Smooth muscle cell of the brain vasculature (primary cell): ENCODE results near the gene PPDPF.

Source experiments
- DNase-seq: peaks from one replicate; pipeline ENCODE4 v3.0.0-alpha.2; 2012; ENCODE audit warnings: low read depth, low spot score

Gene PPDPF

DNA sequence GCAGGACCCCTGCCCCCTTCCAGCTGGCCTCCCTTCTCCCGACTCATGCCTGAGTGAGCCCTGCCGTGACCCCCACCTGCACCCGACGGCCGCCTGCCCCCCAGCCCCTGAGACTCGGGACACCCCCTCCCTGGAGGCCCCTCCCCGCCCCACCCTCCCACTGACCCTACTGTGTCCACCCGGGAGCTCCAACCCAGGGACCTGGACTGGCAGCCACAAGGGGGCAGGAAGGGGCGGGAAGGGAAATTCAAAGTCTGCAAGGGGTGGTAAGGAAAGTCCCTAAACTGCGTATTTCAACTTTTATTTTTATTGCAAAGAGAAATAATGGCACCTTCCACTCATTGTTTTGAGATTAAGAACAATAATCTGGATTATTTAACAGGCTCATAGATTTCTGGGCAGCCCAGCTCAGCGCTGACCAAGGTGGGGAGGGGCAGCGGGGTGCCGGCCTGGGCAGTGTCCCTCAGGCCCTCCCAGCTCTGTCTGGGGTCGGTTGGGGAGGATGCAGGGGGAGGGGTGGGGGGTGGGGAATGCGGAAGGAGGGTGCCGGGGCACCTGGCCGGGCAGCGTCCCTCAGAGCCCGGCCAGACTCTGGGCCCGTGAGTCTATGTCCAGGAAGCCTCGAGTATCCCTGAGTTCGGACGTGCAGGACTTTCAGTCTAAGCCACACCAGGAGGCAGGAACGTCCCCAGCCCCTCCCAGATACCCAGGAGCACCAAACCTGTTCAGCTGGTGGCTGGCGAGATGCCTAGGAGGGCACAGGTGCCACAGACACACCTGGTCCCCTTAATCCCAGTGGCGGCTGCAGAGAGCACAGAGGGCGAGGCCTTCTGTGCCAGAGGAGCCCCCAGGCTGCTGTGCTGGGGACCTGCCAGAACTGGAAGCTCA lies 17.9 kb downstream of the PPDPF start:
- DNase-seq, result no peak

GRCh38 chr20:63539092-63539430 lies 18.5 kb downstream of the PPDPF start:
- no peak for DNase-seq

DNA sequence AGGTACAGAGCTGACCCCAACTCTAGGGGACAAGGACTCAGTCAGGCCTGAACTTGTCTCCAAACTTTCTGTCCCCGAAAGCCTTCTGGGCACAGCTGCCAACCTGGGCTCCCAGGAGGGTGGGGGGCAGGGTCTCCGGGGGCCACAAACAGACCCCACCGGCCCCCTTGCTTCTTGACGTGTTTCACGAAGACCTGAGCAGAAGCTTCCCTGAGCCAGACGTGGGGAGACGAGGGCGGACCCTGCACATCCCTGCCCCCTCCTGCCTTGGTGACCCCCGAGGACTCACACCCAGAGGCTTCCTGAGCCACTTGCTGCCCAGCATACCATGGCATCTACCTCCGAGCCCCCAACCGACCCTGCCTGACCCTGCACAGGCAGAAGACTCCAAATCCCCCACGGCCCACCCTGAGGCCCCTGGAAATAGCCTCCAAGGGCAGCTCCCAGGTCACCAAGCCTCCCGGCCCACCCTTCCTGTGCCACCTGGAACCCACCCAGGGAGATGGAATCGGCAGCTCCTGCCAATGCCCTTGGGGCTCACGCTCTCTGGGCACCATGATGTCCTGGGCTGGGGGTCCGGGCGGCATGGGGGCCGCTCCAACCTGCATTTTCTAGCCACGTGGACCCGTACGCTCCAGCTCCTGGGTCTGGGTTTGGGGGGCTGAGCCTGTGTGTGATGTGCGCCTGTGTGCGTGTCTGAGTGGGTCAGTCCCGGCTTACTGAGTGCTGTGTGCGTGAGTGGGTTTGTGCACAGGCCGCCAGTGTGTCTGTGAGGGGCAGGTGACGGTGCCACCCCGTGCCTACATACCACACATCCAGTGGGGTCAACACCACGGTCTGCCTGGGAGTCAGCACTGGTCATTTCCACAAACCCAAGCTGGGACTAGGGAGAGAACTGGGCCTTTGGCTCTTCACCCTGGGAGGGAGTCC lies 19.1 kb downstream of the PPDPF start:
- no peak for DNase-seq

DNA sequence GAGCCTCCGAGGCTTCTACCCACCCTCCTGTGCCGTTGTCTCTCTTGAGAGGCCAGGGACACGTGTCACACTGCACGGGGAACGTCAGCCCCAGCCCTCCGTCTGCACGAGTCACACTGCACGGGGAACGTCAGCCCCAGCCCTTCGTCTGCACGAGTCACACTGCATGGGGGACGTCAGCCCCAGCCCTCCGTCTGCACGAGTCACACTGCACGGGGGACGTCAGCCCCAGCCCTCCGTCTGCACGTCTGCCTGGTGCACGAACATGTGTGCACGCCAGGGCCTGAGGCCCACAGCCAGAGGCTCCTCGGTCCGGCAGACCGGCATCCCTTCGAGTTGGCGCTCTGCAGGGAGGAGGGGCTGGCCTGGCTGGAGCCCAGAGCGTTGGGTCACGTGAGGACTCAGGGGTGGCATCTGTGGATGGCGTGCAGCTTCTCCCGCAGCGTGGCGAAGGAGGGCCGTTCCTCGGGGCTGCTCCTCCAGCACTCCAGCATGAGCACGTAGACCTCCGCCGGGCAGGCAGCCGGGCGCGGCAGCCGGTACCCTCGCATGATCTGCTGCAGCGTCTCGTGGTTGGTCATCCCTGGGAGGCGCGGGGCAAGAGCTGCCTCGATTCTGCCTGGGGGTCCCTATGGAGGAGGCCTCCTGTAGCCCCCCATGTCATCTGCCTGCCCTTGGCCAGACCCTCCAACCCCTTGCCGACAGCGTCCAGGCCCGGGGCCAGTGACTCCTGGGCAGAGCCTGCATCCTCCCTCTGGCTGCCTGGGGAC lies 20.0 kb downstream of the PPDPF start:
- DNase-seq, result no peak

DNA sequence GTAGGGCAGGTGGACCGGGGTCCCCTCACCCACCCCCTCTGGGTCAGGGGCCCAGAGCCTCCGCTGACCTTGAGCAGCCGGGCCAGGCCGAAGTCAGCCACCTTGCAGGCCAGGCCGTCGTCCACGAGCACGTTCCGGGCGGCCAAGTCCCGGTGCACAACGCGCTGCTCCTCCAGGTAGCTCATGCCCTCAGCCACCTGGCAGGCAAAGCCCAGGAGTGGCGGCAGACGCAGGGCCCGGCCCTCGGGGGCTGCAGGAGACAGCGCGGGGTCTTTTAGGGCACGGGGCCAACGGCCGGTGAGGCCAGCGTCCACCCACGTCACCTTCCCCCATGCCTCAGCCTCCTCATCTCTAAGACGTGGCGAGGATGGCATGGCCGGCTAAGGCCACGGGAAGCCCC lies 20.8 kb downstream of the PPDPF start:
- DNase-seq, result no peak

GRCh38 chr20:63542031-63542559 lies 21.5 kb downstream of the PPDPF start:
- no peak for DNase-seq

GRCh38 chr20:63542696-63543095 lies 22.1 kb downstream of the PPDPF start:
- DNase-seq, result no peak

- DNase-seq, result no peak
Measured at GRCh38 chr20:63543131-63543530, 22.6 kb downstream of the PPDPF start.

DNA sequence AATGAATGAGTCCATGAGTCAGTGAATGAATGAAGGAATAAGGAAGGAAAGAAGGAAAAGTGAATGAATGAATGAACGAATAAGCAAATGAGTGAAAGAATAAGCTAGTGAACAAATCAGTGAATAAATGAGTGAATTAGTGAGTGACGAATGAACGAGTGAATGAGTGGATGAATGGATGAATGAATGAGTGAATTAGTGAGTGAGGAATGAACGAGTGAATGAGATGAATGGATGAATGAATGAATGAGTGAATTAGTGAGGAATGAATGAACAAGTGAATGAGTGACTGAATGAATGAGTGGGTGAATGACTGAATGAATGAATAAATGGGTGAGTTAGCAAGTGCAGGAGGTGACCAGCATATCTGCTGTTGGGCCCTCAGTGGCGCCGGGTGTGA lies 23.2 kb downstream of the PPDPF start:
- no peak for DNase-seq

DNA sequence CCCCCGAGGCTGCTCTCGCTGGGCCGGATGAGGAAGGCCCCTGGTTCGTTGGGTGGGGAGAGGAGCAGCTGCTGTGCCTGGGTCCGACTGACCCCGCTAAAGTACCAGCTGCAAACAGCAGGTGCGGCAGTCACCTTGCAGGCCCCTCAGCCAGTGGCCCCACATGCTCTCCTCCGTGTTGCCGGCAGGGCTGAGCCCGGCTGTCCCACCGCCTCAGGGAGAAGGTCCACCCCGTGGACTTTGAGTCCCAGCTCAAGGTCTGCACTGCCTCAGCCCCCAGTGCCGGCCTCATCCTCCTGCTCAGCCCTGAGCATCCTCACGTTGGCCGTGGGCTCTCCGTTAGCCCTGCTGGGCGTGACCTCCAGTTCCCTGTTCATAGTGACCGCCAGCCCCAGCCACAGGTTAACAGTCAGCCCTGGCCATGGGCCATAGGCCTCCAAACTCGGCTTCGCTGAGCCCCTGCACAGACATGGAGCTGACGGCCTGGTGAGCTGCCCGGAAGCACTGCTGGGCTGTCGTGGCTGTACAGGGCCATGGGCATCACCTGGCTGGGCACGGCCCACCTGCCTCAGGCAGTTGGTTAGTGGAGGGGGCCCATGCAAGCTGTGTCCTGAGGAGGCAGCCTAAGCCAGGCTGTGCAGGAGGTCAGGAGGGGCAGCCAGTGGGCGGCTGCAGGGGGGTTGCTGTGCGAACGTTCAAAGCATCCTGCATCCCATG lies 23.8 kb downstream of the PPDPF start:
- no peak for DNase-seq

- no peak for DNase-seq
Measured at GRCh38 chr20:63544958-63545516, 24.5 kb downstream of the PPDPF start.

DNA sequence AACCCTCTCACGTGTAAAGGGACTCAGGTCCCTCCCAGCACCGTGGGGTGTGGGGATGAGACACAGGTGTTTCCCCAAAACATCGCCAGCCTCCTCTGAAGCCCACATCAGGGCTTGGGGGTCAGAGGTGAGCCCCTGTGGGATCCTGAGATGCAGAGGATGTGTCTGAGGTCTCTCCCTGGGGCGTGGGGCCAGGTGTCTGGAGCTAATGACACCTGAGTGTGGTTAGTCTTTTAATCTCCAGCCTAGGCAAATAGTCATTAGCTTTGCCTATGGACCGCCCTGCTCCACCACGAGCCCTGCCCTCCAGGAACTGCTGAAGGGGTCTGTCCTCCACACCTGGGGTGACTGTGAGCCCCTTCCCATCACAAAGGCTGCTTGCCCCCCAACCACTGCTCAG lies 25.2 kb downstream of the PPDPF start:
- DNase-seq, result no peak

- no peak for DNase-seq
Measured at GRCh38 chr20:63546256-63546955, 25.8 kb downstream of the PPDPF start.

GRCh38 chr20:63546956-63547724 lies 26.6 kb downstream of the PPDPF start:
- DNase-seq, result no peak

DNA sequence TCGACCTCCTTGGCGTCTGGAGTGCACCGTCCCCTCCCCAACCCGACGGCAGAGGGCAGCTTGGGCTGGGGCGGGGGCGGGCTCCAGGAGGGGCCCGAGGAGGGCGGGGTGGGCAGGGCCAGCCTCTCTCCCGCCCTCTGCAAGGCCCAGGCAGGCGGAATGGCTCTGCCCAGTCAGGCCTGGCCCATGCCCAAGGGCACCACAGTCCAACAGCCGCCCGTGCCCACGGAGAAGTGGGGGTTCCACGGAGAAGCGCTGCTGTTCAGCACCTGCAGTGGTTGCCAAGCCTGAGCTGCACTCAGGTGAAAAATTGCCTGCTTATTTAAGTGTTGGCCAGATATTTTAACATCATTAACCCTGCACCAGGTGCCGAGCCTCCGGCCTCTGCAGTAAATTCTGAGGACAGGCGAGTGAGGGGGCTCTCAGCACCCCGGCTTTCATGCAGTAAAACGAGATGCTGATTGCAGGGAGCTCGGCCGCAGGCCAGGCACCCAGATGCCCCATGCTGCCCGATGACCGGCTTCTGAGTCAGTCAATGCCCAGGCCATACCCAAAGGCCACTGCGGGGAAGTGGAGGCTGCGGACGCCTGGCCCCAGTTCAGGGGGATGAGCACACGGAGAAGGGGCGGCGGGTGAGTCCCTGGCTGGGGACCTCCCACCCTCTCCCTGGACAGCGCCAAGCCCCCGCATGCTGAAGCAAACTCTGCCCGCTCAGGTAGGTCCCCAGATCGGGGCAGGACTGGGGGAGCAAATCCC lies 27.3 kb downstream of the PPDPF start, which contains the start of gene SRMS:
SRMS (minus strand) TSS at position 25 of the 756 bp plus-strand sequence. CDS start 286 bp downstream, outside the sequence.
- no peak for DNase-seq

GRCh38 chr20:63548542-63548941 lies 28.0 kb downstream of the PPDPF start:
- no peak for DNase-seq

GRCh38 chr20:63549019-63549418 lies 28.5 kb downstream of the PPDPF start:
- DNase-seq, result no peak

DNA sequence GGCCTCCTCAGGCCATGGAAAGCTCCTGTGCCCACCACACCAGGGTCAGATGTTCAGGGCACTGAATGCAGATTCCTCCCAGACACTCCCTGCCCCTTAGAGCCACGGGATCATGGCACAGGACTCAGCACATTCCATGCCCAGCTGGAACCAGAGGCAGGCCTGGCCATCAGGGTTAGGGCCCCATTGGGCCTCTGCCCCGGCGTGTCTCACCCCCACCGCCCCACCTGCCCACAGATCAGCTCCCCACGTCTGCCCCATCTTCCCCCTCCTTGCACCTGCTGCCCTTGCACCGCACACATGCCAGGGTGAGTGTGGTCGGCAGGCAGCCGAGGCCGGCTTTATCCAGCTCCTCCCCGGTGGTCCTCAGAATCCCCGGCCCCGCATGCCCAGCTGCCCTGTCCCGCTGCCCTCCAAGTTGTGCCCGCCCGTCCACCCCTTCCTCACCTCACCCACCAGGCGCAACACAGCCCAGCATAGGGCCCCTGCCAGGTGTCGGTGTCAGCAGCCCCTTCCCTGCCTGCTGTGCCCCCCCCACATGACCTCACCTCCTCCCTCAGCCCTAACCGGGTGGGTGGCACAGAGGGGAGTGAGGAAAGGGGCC lies 29.2 kb downstream of the PPDPF start:
- no peak for DNase-seq
